ENCODE measurements around the gene MGAT5.

Gene MGAT5

GRCh38 chr2:134421556-134422328 lies 167.9 kb downstream of the MGAT5 start:
- no peak for DNase-seq (ENCODE audit: low read depth)

GRCh38 chr2:134425724-134426496 lies 172.0 kb downstream of the MGAT5 start:
- DNase-seq (ENCODE audit: low read depth) = no peak

- DNase-seq (ENCODE audit: low read depth) = no peak
Observed at GRCh38 chr2:134426721-134427120, 172.8 kb downstream of the MGAT5 start.

- no peak for DNase-seq (ENCODE audit: low read depth)
Observed at GRCh38 chr2:134429886-134430285, 176.0 kb downstream of the MGAT5 start.

- DNase-seq (ENCODE audit: low read depth) = no peak
Observed at GRCh38 chr2:134431838-134432434, 178.1 kb downstream of the MGAT5 start.

GRCh38 chr2:134432435-134432883 lies 178.6 kb downstream of the MGAT5 start:
- DNase-seq (ENCODE audit: low read depth) = no peak

- no peak for DNase-seq (ENCODE audit: low read depth)
Observed at GRCh38 chr2:134433469-134433868, 179.6 kb downstream of the MGAT5 start.

GRCh38 chr2:134433979-134434378 lies 180.1 kb downstream of the MGAT5 start:
- no peak for DNase-seq (ENCODE audit: low read depth)

- DNase-seq (ENCODE audit: low read depth) = no peak
Observed at GRCh38 chr2:134435505-134435904, 181.6 kb downstream of the MGAT5 start.

- DNase-seq (ENCODE audit: low read depth) = no peak
Observed at GRCh38 chr2:134435936-134436335, 182.1 kb downstream of the MGAT5 start.

- no peak for DNase-seq (ENCODE audit: low read depth)
Observed at GRCh38 chr2:134436706-134437105, 182.8 kb downstream of the MGAT5 start.

GRCh38 chr2:134438371-134438770 lies 184.5 kb downstream of the MGAT5 start:
- no peak for DNase-seq (ENCODE audit: low read depth)

GRCh38 chr2:134440336-134440909 lies 186.6 kb downstream of the MGAT5 start:
- DNase-seq (ENCODE audit: low read depth) = no peak

GRCh38 chr2:134441153-134441863 lies 187.4 kb downstream of the MGAT5 start:
- DNase-seq (ENCODE audit: low read depth) = no peak

- no peak for DNase-seq (ENCODE audit: low read depth)
Observed at GRCh38 chr2:134443814-134444480, 190.1 kb downstream of the MGAT5 start.

GRCh38 chr2:134445116-134445515 lies 191.2 kb downstream of the MGAT5 start:
- DNase-seq (ENCODE audit: low read depth) = no peak

GRCh38 chr2:134445985-134446382 lies 192.1 kb downstream of the MGAT5 start:
- no peak for DNase-seq (ENCODE audit: low read depth)

- DNase-seq (ENCODE audit: low read depth) = no peak
Observed at GRCh38 chr2:134446383-134447017, 192.6 kb downstream of the MGAT5 start.

GRCh38 chr2:134447669-134448068 lies 193.8 kb downstream of the MGAT5 start:
- no peak for DNase-seq (ENCODE audit: low read depth)

GRCh38 chr2:134448650-134449049 lies 194.8 kb downstream of the MGAT5 start:
- DNase-seq (ENCODE audit: low read depth) = no peak

- no peak for DNase-seq (ENCODE audit: low read depth)
Observed at GRCh38 chr2:134449157-134449556, 195.3 kb downstream of the MGAT5 start.

Data from stimulated activated CD8-positive, alpha-beta memory T cell treated with anti-CD3 and anti-CD28 coated beads, Interleukin-12 subunit alpha, Interleukin-12 subunit beta, amount 100 ng/mL, for 4 hours (primary cell).